HCEC 1CT (cell line): ENCODE measurements around the gene APOH.

Experiments
- DNase-seq: peaks from one replicate; pipeline ENCODE4 v3.0.0-alpha.2; 2017

APOH gene

GRCh38 chr17:66190738-66191592 lies 38.2 kb downstream of the APOH start:
- peak; percentile 50 for DNase-seq

GRCh38 chr17:66187718-66188117 lies 41.5 kb downstream of the APOH start:
- DNase-seq: no peak

- no peak for DNase-seq
Measured at GRCh38 chr17:66185862-66186261, 43.4 kb downstream of the APOH start.

- no peak for DNase-seq
Measured at GRCh38 chr17:66184392-66184791, 44.8 kb downstream of the APOH start.

GRCh38 chr17:66183529-66183928 lies 45.7 kb downstream of the APOH start:
- no peak for DNase-seq

- DNase-seq: no peak
Measured at GRCh38 chr17:66178642-66179041, 50.6 kb downstream of the APOH start.

DNA sequence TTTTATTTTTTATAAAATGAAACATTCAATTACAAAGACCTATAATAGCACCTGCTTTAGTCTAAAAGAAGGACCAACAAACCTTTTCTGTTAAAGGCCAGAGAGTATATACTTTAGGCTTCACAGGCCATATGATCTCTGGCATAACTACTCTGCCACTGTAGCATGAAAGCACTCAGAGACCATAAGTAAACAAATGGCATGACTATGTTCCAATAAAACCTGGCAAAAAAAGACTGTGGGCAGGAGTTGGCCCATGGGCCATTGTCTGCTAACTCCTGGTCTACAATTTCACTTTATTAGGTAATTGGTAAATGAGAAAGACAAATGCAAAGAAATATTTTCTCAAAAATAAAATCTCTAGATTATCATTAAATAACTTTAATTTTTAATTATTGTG lies 52.2 kb downstream of the APOH start:
- DNase-seq: no peak

- no peak for DNase-seq
Measured at GRCh38 chr17:66175892-66176291, 53.3 kb downstream of the APOH start.

DNA sequence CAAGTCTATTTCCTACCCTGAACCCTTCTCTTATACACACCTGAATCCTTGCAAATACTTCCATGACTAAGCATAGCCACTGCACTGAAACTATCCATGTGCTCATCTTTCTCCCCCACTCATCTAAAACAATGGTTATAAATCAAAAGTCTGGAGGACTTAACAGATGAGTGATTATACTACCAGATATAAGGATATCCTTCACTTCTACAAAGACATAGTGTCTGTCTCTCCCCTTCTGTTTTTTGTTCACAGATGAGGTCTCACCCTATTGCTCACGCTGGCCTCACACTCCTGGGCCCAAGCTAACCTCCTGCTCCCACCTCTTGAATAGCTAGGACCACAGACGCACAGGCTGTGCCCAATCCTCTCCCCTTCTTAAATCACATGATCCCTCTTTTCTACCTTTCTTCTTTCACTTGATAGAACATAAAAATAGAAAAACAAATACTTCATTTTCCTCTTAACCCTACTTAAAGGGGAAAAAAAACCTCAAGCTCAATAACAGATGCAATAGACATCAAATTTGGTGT lies 56.5 kb downstream of the APOH start:
- DNase-seq: no peak

DNA sequence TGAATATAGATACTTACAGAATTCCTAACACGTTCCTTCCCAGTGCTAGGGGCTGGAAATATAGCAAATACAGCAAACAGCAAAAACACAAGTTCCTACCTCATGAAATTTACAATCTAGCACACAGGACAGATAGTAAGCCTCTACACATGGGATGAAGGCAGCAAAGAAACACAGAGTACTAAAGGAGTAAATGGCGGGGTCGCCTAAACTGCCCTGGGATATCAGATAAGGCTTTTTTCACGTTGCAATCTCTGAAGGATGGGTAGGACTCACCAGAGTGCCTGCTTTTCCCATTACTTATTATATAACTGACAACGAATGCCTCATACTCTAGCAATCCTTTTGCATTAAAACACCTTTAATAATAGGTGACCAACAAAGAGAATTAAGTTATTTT lies 57.1 kb downstream of the APOH start:
- no peak for DNase-seq

DNA sequence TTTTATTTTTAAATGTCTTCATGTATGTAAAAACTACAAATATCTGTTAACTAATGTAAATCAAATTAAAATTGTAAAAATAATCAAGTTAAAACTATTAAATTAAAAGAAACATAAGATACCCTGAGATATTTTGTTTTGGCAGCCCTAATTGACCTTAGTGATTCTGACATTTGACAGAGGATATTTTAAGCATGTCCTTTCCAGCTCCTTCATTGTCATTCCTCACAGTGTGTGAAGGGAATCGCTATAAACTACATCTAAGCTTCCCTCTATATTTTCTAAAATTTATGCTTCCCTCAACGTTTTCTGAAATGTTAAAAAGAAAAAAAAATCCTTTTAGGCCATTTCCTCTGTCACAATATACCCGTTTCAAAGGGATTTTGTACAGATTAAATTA lies 57.5 kb downstream of the APOH start:
- no peak for DNase-seq

DNA sequence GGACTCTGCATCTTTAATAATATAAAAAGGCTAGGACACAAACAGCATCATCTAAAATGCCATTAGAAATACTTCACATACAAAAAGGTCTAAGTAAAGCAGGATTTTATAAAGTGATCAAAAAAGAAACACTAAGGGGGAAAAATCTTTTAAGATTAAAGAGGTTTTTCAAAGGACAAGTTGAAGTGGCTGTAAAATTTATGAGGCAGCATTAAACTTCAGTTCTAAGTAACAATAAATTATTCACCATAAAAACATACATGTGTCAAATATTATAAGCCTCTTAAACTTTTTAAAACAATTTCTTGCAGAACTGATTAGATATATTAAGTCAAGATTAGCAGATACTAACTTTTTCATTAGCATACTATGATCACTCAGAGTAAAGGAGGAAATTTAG lies 58.0 kb downstream of the APOH start:
- no peak for DNase-seq

GRCh38 chr17:66169839-66170238 lies 59.4 kb downstream of the APOH start:
- DNase-seq: no peak

DNA sequence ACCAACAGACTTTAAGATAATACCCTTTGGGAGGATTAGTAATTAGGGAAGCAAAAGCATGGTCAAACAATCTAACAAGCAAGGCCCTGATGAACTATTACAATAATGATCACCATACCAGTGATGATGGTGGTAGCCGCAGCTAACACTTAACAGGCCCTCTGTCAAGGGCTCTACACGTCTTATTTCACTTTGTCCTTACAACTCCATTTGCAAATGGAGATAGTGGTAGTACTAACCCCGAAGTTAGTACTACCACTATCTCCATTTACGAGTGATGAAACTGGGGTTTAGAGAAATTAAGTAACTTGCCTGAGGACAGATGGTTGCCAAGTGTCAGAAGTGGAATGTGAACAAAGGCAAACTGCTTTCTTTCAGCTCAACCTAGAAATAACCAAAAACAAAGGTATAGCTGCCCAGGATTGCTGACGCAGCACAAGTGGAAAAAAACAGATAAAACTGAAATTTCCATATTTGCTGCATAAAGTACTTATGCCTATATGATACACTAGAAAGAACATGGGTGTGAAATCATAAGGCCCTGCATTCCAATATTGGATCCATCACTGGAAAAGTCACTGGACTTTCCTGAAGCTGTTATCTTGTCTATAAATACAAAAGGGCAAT lies 61.9 kb downstream of the APOH start:
- no peak for DNase-seq

DNA sequence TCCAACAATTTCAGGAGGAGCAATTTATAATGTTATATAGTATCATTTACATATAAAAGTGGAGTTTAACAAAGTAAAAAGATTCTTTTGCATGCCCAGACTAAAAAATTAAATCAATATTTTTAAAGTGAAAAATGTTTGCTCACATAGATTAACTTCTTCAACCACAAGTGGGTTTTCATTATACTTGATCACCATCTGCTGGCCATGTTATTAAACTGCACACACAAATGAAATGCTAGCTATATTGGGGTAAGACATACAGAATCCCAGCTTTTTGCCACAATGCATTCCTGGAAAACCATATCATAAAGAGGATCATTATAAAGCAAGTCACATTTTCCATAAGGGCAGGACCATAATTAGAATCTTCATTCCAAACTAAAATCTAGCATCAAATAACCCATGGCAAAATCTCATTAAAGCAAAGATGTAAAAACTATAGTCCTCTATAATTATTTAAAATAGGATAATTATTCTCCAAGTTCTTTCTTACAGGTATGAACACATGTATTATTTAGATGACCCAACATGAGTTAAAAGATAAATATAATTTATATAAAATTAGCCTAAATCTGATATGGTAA lies 63.6 kb downstream of the APOH start:
- DNase-seq: peak; percentile 39
